HepG2 (cell line): ENCODE results near the gene SAP30. TPM values are rescaled to one million over a fixed set of nuclear protein-coding genes. Genes with fewer than 3 reads are reported as not detected.
A peak's percentile ranks its signal among the peaks of the same experiment; 100 is the strongest.

Experiments
- ARNT ChIP-seq: fragments of 450-650 bp; IDR thresholded peaks from 2 replicates; pipeline ENCODE4 v1.6.1; 2017
- ETS1 ChIP-seq: sonication (generic); formaldehyde crosslinking; IDR thresholded peaks from 2 replicates; pipeline ENCODE4 v1.4.0; 2020; ENCODE audit warnings: missing genetic modification reagents
- HOXA5 ChIP-seq: sonication (generic); formaldehyde crosslinking; IDR thresholded peaks from 2 replicates; pipeline ENCODE4 v1.4.0; 2020; ENCODE audit warnings: missing genetic modification reagents
- KMT2A ChIP-seq: sonication (generic); formaldehyde crosslinking; IDR thresholded peaks from 2 replicates; pipeline ENCODE4 v1.4.0; 2020; ENCODE audit warnings: missing genetic modification reagents
- NFE2L1 ChIP-seq: sonication (generic); formaldehyde crosslinking; IDR thresholded peaks from 2 replicates; pipeline ENCODE4 v1.4.0; 2020; ENCODE audit warnings: missing genetic modification reagents, mild to moderate bottlenecking, borderline replicate concordance
- REXO4 ChIP-seq: sonication (generic); formaldehyde crosslinking; IDR thresholded peaks from 2 replicates; pipeline ENCODE4 v1.8.0; 2022; ENCODE audit warnings: missing genetic modification reagents, mild to moderate bottlenecking, borderline replicate concordance
- TARDBP ChIP-seq: sonication (generic); formaldehyde crosslinking; IDR thresholded peaks from 2 replicates; pipeline ENCODE4 v1.8.0; 2022; ENCODE audit warnings: mild to moderate bottlenecking, missing genetic modification reagents
- ZNF251 ChIP-seq: sonication (generic); formaldehyde crosslinking; IDR thresholded peaks from 2 replicates; pipeline ENCODE4 v1.9.0; 2021; ENCODE audit warnings: mild to moderate bottlenecking, missing genetic modification reagents
- ZNF264 ChIP-seq: sonication (generic); formaldehyde crosslinking; IDR thresholded peaks from 2 replicates; pipeline ENCODE4 v1.4.0; 2020; ENCODE audit warnings: missing genetic modification reagents
- ZNF282 ChIP-seq: fragments of 450-650 bp; IDR thresholded peaks from 2 replicates; pipeline ENCODE4 v1.6.1; 2018; ENCODE audit not compliant: partially characterized antibody
- ZNF710 ChIP-seq: sonication (generic); formaldehyde crosslinking; IDR thresholded peaks from 2 replicates; pipeline ENCODE4 v1.5.0; 2020; ENCODE audit warnings: mild to moderate bottlenecking, missing genetic modification reagents, borderline replicate concordance
- polyA plus RNA-seq, 8 experiments: library from polyadenylated mRNA; depleted of rRNA in 3 of 8; stranded (reverse) in 7 of 8; unstranded in 1 of 8; fragments of >200 nt; fragmentation: Illumina TruSeq in 4 of 8; extraction: Trizol in 4 of 8; gene quantifications; 2 replicates each; pipeline versions ENCODE4 v1.2.1 to v1.2.3, GENCODE V29; 2011 to 2016; ENCODE audit warnings: low read depth in 4 of 8, missing spikeins in 1 of 8, mixed read lengths in 1 of 8; ENCODE audit not compliant: insufficient read depth in 1 of 8
- total RNA-seq, 5 experiments: library from RNA; depleted of rRNA; stranded (reverse); fragments of >200 nt; fragmentation: Illumina TruSeq; extraction: Trizol; gene quantifications; 2 replicates each; pipeline ENCODE4 v1.2.3, GENCODE V29; 2016; ENCODE audit warnings: low read depth in 1 of 5
- TF ChIP-seq, protein P1 (sequence below): fragments of 450-650 bp; IDR thresholded peaks from 2 replicates; pipeline ENCODE4 v1.6.1; 2016
- TF ChIP-seq, protein P2 (sequence below): IDR thresholded peaks from 2 replicates; pipeline ENCODE4 v1.6.1; 2016
- TF ChIP-seq, protein P3 (sequence below): sonication (generic); formaldehyde crosslinking; IDR thresholded peaks from 2 replicates; pipeline ENCODE4 v1.4.0; 2020; ENCODE audit warnings: missing genetic modification reagents
- TF ChIP-seq, protein P4 (sequence below): sonication (generic); formaldehyde crosslinking; IDR thresholded peaks from 2 replicates; pipeline ENCODE4 v1.5.0; 2020; ENCODE audit warnings: mild to moderate bottlenecking, missing genetic modification reagents
- TF ChIP-seq, protein P5 (sequence below): sonication (generic); formaldehyde crosslinking; IDR thresholded peaks from 2 replicates; pipeline ENCODE4 v1.5.1; 2020; ENCODE audit warnings: mild to moderate bottlenecking, missing genetic modification reagents, borderline replicate concordance
- TF ChIP-seq, protein P6 (sequence below): sonication (generic); formaldehyde crosslinking; IDR thresholded peaks from 2 replicates; pipeline ENCODE4 v1.5.1; 2020; ENCODE audit warnings: mild to moderate bottlenecking, missing genetic modification reagents

Gene SAP30
- total and polyA plus RNA-seq, 2 of the 13 experiments (the other 11 are each of a cell fraction or from before 2014, with no cell fraction given), result 14.2 to 25.1 TPM

GRCh38 chr4:173334085-173334890 lies 36.5 kb upstream of the SAP30 start, which contains the start of gene HMGB2 (continued):
- TF ChIP-seq, protein P1, sequence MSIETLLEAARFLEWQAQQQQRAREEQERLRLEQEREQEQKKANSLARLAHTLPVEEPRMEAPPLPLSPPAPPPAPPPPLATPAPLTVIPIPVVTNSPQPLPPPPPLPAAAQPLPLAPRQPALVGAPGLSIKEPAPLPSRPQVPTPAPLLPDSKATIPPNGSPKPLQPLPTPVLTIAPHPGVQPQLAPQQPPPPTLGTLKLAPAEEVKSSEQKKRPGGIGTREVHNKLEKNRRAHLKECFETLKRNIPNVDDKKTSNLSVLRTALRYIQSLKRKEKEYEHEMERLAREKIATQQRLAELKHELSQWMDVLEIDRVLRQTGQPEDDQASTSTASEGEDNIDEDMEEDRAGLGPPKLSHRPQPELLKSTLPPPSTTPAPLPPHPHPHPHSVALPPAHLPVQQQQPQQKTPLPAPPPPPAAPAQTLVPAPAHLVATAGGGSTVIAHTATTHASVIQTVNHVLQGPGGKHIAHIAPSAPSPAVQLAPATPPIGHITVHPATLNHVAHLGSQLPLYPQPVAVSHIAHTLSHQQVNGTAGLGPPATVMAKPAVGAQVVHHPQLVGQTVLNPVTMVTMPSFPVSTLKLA, result no peak; the same call in 1 of the 2 replicates
- TF ChIP-seq, protein P2, sequence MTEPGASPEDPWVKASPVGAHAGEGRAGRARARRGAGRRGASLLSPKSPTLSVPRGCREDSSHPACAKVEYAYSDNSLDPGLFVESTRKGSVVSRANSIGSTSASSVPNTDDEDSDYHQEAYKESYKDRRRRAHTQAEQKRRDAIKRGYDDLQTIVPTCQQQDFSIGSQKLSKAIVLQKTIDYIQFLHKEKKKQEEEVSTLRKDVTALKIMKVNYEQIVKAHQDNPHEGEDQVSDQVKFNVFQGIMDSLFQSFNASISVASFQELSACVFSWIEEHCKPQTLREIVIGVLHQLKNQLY (CRISPR knock-in tag), result no peak
- TF ChIP-seq NFE2L1 (CRISPR knock-in tag) (no peak), KMT2A (CRISPR knock-in tag) (peak; percentile 71), ZNF264 (CRISPR knock-in tag) (no peak; the same call in 1 of the 2 replicates), ETS1 (CRISPR knock-in tag) (0 out of 2 replicates have a peak, but pooled peaks have one; percentile 48), ZNF282 (no peak), ARNT (no peak), ZNF251 (CRISPR knock-in tag) (no peak), HOXA5 (CRISPR knock-in tag) (no peak), REXO4 (CRISPR knock-in tag) (peak; percentile 95), TARDBP (peak; percentile 81), ZNF710 (CRISPR knock-in tag) (no peak)
- TF ChIP-seq, protein P3, sequence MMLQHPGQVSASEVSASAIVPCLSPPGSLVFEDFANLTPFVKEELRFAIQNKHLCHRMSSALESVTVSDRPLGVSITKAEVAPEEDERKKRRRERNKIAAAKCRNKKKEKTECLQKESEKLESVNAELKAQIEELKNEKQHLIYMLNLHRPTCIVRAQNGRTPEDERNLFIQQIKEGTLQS (CRISPR knock-in tag), result no peak
- TF ChIP-seq, protein P4, sequence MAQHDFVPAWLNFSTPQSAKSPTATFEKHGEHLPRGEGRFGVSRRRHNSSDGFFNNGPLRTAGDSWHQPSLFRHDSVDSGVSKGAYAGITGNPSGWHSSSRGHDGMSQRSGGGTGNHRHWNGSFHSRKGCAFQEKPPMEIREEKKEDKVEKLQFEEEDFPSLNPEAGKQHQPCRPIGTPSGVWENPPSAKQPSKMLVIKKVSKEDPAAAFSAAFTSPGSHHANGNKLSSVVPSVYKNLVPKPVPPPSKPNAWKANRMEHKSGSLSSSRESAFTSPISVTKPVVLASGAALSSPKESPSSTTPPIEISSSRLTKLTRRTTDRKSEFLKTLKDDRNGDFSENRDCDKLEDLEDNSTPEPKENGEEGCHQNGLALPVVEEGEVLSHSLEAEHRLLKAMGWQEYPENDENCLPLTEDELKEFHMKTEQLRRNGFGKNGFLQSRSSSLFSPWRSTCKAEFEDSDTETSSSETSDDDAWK (CRISPR knock-in tag), result no peak
- TF ChIP-seq, protein P5, sequence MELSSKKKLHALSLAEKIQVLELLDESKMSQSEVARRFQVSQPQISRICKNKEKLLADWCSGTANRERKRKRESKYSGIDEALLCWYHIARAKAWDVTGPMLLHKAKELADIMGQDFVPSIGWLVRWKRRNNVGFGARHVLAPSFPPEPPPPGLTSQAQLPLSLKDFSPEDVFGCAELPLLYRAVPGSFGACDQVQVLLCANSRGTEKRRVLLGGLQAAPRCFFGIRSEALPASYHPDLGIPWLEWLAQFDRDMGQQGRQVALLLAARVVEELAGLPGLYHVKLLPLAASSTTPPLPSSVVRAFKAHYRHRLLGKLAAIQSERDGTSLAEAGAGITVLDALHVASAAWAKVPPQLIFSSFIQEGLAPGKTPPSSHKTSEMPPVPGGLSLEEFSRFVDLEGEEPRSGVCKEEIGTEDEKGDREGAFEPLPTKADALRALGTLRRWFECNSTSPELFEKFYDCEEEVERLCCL (CRISPR knock-in tag), result no peak; the same call in 1 of the 2 replicates
- TF ChIP-seq, protein P6, sequence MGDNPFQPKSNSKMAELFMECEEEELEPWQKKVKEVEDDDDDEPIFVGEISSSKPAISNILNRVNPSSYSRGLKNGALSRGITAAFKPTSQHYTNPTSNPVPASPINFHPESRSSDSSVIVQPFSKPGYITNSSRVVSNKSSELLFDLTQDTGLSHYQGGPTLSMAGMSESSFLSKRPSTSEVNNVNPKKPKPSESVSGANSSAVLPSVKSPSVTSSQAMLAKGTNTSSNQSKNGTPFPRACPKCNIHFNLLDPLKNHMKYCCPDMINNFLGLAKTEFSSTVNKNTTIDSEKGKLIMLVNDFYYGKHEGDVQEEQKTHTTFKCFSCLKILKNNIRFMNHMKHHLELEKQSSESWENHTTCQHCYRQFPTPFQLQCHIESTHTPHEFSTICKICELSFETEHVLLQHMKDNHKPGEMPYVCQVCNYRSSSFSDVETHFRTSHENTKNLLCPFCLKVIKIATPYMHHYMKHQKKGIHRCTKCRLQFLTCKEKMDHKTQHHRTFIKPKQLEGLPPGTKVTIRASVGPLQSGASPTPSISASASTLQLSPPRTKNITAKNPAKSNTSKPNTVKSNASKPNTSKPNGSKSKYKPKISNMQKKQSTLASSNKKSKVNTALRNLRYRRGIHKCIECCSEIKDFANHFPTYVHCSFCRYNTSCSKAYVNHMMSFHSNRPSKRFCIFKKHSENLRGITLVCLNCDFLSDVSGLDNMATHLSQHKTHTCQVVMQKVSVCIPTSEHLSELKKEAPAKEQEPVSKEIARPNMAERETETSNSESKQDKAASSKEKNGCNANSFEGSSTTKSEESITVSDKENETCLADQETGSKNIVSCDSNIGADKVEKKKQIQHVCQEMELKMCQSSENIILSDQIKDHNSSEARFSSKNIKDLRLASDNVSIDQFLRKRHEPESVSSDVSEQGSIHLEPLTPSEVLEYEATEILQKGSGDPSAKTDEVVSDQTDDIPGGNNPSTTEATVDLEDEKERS (CRISPR knock-in tag), result no peak
